Upper lobe of left lung (tissue), 6 donors: ENCODE data around the gene MKI67. TPM values are rescaled to one million over a fixed set of nuclear protein-coding genes. Genes with fewer than 3 reads are reported as not detected.

Experiments used
- ATAC-seq, 2 donors: fragments of 200-7000 bp; cut with Tn5 transposase; one replicate each; pipeline ENCODE4 v1.9.1; 2022; ENCODE audit warnings: mild to moderate bottlenecking in 2 of 2, moderate library complexity in 2 of 2; ENCODE audit not compliant: low FRiP score in 2 of 2
- DNase-seq, 2 donors: peaks; one replicate each; pipeline ENCODE4 v3.0.0-alpha.2; 2019 to 2020
- H3K27ac ChIP-seq, 4 donors: fragments of 200-600 bp; sonication (generic); one replicate each; pipeline ENCODE4 v1.5.1; 2016 to 2019
- H3K27me3 ChIP-seq, 4 donors: fragments of 200-600 bp; sonication (generic); one replicate each; pipeline ENCODE4 v1.5.1; 2017 to 2019
- H3K36me3 ChIP-seq, 4 donors: fragments of 200-600 bp; sonication (generic); one replicate each; pipeline ENCODE4 v1.5.1; 2016 to 2019
- H3K4me1 ChIP-seq, 4 donors: fragments of 200-600 bp; sonication (generic); one replicate each; pipeline ENCODE4 v1.5.1; 2018 to 2019
- H3K4me3 ChIP-seq, 4 donors: fragments of 200-600 bp; sonication (generic); one replicate each; pipeline ENCODE4 v1.5.1; 2017 to 2019; ENCODE audit warnings: mild to moderate bottlenecking in 2 of 4, moderate library complexity in 1 of 4
- H3K9me3 ChIP-seq, 4 donors: fragments of 200-600 bp; sonication (generic); one replicate each; pipeline ENCODE4 v1.5.1; 2018 to 2019
- EP300 ChIP-seq, 4 donors: sonication (generic); formaldehyde crosslinking; IDR thresholded peaks; one replicate each; pipeline ENCODE4 v1.5.1; 2017; ENCODE audit warnings: antibody characterized with exemption in 4 of 4, control low read depth in 2 of 4
- POLR2A ChIP-seq, 4 donors: fragments of 450-650 bp; IDR thresholded peaks; one replicate each; pipeline ENCODE4 v1.5.1; 2016 to 2017; ENCODE audit warnings: antibody characterized with exemption in 4 of 4, mild to moderate bottlenecking in 2 of 4
- POLR2AphosphoS5 ChIP-seq, 2 donors: sonication (generic); formaldehyde crosslinking; IDR thresholded peaks; one replicate each; pipeline ENCODE4 v1.5.1; 2017; ENCODE audit warnings: antibody characterized with exemption in 2 of 2
- WGBS, 2 donors: methylation state at CpG; one replicate each; pipeline ENCODE4 v1.1.5; 2017 to 2018; 5-methylcytosine and 5-hydroxymethylcytosine counted together
- total RNA-seq, 6 donors: library from RNA; depleted of rRNA in 4 of 6; stranded (reverse); fragments of >200 nt in 4 of 6; gene quantifications; one replicate each; pipeline versions ENCODE4 v1.1.0 to v1.2.1, GENCODE V29; 2016 to 2021
- TF ChIP-seq, protein P1 (sequence below), 6 experiments: fragments of 450-650 bp in 4 of 6; fragments of 200-600 bp in 2 of 6; sonication (generic) in 2 of 6; IDR thresholded peaks; one replicate each; pipeline ENCODE4 v1.5.1; 2016 to 2019; ENCODE audit warnings: antibody characterized with exemption in 6 of 6
- donor health status: DM: no; HTN: no; CAD: no; lungs with moderate emphysema.
- donor health status: DM: no; HTN: yes; CAD: no; lungs with severe emphysema.

MKI67 gene
- total RNA-seq, 6 donors from 2014 or later = 1.0 to 7.3 (median 5.0) TPM

- 91% methylated on average over 7 to 17 of the region's 17 CpGs for WGBS, 2 donors
- no peaks in the 10 kb centered on the region for H3K27me3 ChIP-seq
- H3K27ac ChIP-seq = no peak overlapping the region
- H3K9me3 ChIP-seq = no peaks in the 10 kb centered on the region
- ATAC-seq = no peak
- H3K4me3 ChIP-seq = no peak overlapping the region
- TF ChIP-seq EP300 (IDR thresholded peaks at IDR 0.05) = no peak
- no peak for TF ChIP-seq POLR2A (IDR thresholded peaks at IDR 0.05)
- no peak for TF ChIP-seq POLR2AphosphoS5 (IDR thresholded peaks at IDR 0.05)
- TF ChIP-seq, protein P1, sequence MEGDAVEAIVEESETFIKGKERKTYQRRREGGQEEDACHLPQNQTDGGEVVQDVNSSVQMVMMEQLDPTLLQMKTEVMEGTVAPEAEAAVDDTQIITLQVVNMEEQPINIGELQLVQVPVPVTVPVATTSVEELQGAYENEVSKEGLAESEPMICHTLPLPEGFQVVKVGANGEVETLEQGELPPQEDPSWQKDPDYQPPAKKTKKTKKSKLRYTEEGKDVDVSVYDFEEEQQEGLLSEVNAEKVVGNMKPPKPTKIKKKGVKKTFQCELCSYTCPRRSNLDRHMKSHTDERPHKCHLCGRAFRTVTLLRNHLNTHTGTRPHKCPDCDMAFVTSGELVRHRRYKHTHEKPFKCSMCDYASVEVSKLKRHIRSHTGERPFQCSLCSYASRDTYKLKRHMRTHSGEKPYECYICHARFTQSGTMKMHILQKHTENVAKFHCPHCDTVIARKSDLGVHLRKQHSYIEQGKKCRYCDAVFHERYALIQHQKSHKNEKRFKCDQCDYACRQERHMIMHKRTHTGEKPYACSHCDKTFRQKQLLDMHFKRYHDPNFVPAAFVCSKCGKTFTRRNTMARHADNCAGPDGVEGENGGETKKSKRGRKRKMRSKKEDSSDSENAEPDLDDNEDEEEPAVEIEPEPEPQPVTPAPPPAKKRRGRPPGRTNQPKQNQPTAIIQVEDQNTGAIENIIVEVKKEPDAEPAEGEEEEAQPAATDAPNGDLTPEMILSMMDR (IDR thresholded peaks at IDR 0.05) = no peak
- H3K4me1 ChIP-seq = peaks cover 0 to 20% (median 6%) of the 10 kb centered on the region in 4 donors
- H3K36me3 ChIP-seq = peaks cover 7 to 87% (median 49%) of the 10 kb centered on the region in 4 donors
- DNase-seq = no peak
These were observed 69.7 kb downstream of the MKI67 start for GRCh38 chr10:128056303-128057050.

DNA sequence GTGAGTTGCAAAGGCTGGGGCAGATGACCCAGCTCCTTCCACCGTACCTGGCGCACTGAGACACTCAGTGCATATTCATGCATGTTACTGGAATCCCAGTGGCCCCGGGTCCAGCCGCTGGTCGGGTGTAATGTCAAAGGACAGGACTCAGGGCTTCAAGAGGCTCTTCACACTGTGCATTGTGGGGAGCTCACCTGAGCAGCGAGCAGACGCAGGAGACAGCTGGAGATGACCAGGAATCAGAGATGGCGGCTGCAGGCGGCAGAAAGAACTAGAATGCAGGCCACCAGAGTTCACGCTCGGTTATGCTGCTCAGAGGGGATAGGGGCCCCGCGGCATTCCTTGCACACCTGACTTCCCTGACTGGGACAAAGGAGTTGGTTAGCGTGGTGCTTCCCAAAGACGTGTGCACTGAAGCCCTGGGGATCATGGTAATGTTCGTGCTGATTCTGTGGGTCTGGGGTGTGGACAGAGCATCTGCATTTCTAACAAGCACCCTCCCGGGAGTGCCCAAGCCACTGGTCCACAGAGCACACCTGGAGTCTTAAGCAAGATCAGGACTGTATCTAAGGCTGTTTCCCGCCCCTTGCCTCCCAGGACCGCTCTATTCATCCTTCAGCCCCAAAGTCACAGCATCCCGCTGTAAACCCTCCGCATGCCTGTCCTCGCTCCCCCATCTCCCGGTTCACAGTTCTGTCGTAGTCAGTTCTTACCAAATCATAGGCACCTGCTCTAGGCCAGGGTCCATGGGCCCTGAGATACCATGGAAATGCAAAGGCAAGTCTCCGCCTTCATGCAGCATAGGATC lies 71.0 kb downstream of the MKI67 start:
- no peak overlapping the region for H3K4me3 ChIP-seq
- 97% methylated on average over 25 of the region's 25 CpGs for WGBS, 2 donors
- H3K27me3 ChIP-seq = no peaks in the 10 kb centered on the region
- no peak for TF ChIP-seq POLR2AphosphoS5 (IDR thresholded peaks at IDR 0.05)
- no peak for TF ChIP-seq POLR2A (IDR thresholded peaks at IDR 0.05)
- no peak for TF ChIP-seq EP300 (IDR thresholded peaks at IDR 0.05)
- TF ChIP-seq, protein P1 (IDR thresholded peaks at IDR 0.05) = no peak
- peak overlapping the region in 2 of 4 donors; percentile 60 to 88 for H3K27ac ChIP-seq
- no peaks in the 10 kb centered on the region for H3K9me3 ChIP-seq
- DNase-seq = no peak
- peaks cover 7 to 83% (median 44%) of the 10 kb centered on the region in 4 donors for H3K36me3 ChIP-seq
- no peak for ATAC-seq
- peaks cover 0 to 24% (median 12%) of the 10 kb centered on the region in 4 donors for H3K4me1 ChIP-seq

GRCh38 chr10:128054163-128054970 lies 71.9 kb downstream of the MKI67 start:
- H3K9me3 ChIP-seq = no peaks in the 10 kb centered on the region
- no peak overlapping the region for H3K4me3 ChIP-seq
- peak in 3 of 4 donors; percentile 36 to 75 (median 55) for TF ChIP-seq EP300 (IDR thresholded peaks at IDR 0.05)
- TF ChIP-seq POLR2AphosphoS5 (IDR thresholded peaks at IDR 0.05) = peak; percentile 67 to 88
- TF ChIP-seq, protein P1 (IDR thresholded peaks at IDR 0.05) = no peak
- peak in 1 of 4 donors; percentile 40 for TF ChIP-seq POLR2A (IDR thresholded peaks at IDR 0.05)
- 84 to 86% methylated on average over 14 to 16 of the region's 16 CpGs for WGBS, 2 donors
- ATAC-seq (peak; percentile 56 to 65), DNase-seq (peak in 1 of 2 donors; percentile 73)
- no peaks in the 10 kb centered on the region for H3K27me3 ChIP-seq
- peak overlapping the region; percentile 60 to 88 (median 72) for H3K27ac ChIP-seq
- peaks cover 7 to 80% (median 40%) of the 10 kb centered on the region in 4 donors for H3K36me3 ChIP-seq
- H3K4me1 ChIP-seq = peaks cover 0 to 24% (median 15%) of the 10 kb centered on the region in 4 donors

- TF ChIP-seq, protein P1 (IDR thresholded peaks at IDR 0.05) = no peak
- TF ChIP-seq POLR2A (IDR thresholded peaks at IDR 0.05) = no peak
- TF ChIP-seq POLR2AphosphoS5 (IDR thresholded peaks at IDR 0.05) = no peak
- no peak for TF ChIP-seq EP300 (IDR thresholded peaks at IDR 0.05)
- Histone ChIP-seq H3K4me1 (peaks cover 5 to 33% (median 25%) of the 10 kb centered on the region in 4 donors), H3K9me3 (no peaks in the 10 kb centered on the region), H3K4me3 (no peak overlapping the region), H3K27ac (peak overlapping the region; percentile 29 to 88 (median 60)), H3K27me3 (no peaks in the 10 kb centered on the region), H3K36me3 (peaks cover 7 to 71% (median 35%) of the 10 kb centered on the region in 4 donors)
- DNase-seq (no peak), ATAC-seq (no peak)
- WGBS, 2 donors = 96 to 100% methylated on average over 7 of the region's 7 CpGs
These were observed 72.9 kb downstream of the MKI67 start for GRCh38 chr10:128053356-128053755.
